Activated T-cell treated with anti-CD3 and anti-CD28 coated beads for 24 hours (primary cell): Measurements from ENCODE around the gene COX15.
"Not testable (repeated sequence)": the region's sequence is repeated elsewhere in the genome, so short reads cannot be mapped to it uniquely, and the experiment has no call there.

Experiments
- DNase-seq: peaks from one replicate; pipeline ENCODE4 v3.0.0-alpha.2; 2020; ENCODE audit warnings: low read depth

Gene COX15

DNA sequence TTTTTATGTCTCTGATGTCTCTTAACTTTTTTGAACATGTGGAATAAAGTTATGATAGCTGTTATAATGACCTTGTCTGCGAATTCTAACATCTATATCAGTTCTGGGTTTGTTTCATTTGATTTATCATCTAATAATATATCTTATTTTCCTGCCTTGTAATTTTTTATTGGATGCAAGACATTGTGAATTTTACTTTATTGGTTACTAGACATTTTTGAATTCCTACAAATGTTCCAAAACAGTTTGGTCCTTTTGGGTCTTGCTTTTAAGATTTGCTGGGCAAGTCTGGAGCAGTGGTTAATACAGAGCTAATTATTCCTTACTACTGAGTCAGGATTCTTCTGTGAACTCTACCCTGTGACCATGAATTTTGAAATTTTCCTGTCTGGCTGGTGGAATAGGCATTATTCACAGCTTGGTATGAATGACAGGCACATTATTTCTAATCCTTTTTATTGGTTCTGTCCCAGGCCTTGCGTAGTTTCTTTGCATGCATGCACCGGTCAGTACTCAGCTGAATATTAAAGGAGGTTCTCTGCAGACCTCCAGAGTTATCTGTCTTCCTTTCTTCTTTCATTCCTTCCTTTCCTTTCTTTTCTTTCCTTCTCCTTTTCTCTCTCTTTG lies 9.1 kb upstream of the COX15 start:
- DNase-seq, result no peak

DNA sequence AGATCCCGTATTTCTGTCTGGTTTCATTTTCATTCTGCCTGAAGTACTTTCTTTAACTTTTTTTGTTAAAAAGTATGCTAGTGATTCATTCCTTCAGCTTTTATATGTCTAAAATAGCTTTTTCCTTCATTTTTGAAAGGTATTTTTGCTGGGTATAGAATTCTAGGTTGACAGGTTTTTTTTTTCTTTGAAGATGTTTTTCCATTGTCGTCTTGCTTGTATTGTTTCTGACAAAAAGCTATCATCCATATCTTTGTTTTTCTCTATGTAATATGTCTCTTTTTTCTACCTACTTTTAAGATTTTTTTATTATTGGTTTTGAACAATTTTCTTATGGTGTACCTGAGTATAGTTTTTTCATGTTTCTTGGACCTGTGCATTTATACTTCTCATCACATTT lies 8.3 kb upstream of the COX15 start:
- DNase-seq, result no peak

DNA sequence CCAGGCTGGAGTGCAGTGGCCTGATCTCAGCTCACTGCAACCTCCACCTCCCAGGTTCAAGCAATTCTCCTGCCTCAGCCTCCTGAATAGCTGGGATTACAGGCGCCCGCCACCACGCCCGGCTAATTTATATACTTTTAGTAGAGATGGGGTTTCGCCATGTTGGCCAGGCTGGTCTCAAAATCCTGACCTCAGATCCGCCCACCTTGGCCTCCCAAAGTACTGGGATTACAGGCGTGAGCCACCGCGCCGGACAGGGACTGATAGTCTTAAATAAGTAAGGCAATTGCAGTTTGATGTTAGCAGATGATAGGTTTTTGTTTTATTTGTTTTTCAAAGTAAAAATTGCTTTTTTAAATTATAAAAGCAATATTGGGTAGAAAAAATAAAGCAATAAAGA lies 2.2 kb upstream of the COX15 start:
- DNase-seq, result not testable (repeated sequence)

DNA sequence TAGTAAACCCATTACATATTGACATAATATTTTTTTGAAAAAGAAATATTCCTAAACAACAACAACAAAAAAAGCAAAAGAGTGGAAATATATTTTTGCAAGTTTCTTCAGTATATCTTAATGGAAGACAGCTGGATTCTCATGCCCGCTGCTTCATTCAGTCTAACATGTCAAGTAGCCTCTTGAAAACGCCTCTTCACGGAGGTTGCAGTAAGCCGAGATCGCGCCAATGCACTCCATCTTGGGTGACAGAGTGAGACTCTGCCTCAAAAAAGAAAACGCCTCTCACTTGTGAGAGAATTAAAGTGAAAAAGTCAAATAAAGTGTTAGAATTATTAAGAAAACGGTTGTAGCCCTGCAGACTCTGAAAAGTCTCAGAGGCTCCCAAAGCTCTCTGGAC lies 1.4 kb upstream of the COX15 start:
- no peak for DNase-seq

DNA sequence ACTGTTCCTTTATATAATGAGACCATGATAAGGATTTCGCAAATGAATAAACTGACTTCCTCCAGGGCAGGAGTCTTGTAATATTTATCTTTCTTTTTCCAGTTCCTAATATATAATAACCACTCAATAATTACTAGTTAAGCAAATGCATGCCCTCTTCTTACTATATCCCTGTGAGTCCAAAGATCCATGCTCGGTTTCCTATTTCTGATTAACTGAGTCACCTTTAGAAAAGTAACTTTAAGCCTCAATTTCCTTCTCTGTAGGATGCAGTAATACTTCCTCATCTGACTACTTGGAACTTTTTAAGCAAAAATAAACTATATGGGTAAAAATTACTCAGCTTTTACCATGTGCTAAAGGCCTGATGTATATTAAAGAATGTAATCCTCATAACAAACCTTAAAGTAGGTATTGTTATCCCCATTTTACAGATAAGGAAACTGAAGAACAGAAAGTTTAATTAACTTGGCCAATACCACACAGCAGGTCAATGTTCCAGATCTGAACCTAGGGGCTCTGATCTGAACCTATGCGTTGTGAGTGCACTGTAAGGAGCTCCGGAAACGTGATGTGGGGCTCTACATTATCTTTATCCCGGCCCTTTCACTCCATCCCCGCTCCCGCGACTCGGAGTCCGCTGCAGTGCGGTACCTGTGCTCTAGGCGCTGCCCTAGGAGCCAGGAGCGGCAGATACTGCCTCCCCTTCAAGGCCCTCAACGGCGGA lies 458 bp downstream of the COX15 start:
- no peak for DNase-seq

DNA sequence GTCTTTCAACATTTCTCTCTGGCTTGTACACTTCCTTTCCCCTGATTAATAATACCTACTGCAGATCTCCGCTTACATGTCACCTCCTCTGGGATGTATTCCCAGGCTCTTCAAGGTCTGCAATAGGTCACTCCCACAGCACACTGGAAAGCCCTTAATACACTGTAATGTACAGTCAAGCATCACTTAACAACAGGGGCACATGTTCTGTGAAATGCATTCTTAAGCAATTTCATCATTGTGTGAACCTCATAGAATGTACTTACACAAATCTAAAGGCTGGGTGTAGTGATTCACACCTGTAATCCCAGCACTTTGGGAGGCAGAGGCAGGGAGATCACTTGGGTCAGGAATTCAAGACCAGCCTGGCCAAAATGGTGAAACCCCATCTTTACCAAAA lies 1.9 kb downstream of the COX15 start:
- DNase-seq, result no peak

DNA sequence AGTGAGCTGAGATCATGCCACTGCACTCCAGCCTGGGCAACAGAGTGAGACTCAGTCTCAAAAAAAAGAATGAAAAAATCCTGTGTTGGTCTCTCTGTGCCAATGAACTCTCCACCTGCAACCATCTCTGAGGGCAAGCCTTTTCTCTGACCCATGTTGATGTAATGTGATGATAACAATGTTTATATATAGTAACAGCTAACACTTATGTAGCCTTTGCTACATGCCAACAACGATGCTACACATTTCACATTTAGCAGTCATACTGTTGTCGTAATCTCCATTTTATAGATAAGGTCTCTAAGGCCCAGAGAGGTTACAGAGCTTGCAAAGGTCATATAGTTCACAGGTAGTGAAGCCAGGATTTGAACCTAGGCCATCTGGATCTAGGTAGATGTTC lies 11.5 kb downstream of the COX15 start:
- DNase-seq, result no peak

DNA sequence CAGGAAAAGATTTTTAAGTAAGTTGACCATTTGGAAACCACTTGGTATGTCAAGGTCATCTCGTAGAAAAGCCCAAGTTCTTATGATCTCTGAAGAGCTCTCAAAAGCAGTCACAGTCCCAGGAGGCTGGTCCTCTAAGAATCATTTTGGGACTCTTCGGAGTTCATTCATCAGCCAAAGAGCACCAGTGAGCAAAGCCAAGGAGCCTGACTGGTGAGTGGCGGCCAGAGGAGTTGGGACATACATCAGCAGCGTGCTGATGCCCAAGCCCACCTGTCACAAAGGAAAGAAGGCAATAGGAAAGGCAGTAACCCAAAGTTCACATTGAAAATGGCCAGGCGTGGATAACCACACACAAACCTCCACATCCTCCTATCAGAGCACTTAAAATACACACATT lies 17.5 kb downstream of the COX15 start:
- DNase-seq, result no peak

DNA sequence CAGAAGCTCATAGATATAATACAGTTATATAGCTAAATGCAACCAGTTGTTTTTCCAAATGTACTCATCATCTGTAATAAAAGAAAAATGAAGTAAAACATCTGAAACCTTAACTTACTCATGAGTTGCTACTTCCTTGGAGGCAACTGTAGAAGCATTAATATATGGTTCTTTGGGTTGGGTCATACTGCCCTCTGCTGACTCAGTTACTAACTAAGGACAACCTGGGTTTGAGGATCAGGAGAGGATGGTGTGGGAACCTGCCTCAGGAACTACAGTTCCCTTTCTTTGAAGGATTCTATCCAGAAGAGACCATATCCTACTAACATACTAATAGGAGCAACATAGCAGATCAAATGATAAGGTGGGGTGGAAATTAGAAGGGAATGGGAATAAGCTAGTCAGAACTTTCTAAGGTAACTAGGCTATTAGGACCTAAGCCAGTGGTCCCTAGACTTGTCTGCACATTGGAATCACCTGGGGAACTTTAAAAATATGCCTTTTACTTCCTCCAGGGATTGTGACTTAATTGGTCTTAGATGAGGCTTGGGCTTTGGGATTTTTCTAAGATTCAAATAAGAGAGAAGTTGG lies 20.7 kb downstream of the COX15 start:
- DNase-seq, result no peak

DNA sequence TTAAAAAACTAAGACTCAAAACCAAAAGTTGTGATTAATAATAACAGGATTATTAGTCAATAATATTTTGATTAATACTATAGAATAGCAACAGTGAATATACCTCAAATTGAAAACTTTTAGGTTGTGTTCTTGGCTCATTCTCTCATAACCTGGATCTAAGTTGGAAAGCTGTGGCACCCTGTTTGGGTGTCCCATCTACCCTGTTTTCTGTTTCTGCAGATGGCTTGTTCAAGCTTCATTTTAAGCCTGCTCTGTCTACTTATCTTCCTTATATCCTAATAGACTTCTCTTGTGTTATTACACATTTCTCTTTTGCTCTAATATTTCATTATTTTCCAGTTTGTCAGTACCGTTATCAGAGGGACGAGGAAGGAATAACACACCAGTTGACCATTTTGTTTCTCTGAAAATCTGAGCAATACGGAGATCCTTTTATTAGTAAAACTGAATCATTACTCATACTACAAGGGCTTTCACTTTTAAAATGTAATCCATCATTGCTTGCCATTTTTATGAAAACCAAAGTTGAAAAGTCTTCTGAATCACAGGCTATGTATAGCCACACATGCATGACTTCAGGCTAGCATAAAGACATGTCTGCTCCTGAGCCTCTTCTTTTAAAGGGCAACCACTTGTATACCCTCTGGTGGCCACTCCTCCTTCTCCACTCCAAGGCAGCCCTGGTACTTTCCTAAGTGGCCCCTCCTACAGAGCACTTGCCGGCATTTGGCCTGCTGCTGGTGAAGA lies 22.3 kb downstream of the COX15 start:
- DNase-seq, result no peak

DNA sequence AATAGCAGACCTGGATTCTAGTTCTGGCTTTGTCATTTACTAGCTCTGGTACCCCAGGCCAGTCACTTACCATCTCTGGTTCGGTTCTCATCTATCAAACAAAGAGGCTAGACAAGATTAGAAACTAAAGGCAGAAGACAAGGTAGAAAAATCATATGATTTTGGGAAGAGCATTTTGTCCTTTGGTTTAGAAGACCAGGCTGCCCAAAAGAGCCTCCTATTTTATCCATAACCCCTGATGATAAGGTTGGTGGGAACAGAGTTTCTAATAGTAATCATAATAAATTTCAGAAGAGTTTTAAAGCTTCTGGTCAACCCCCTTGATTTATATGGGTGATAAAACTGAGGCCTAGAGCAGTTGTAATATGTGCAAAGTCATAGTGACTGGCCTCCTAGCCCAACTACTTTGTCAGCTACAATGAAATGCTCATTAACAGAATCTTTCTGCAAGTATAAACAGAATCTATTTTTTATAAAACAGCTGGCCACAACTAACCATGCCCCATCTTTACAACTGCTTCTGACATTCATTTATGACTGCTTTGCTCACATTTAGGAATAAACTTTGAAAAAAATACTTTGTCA lies 23.4 kb downstream of the COX15 start:
- DNase-seq, result no peak

DNA sequence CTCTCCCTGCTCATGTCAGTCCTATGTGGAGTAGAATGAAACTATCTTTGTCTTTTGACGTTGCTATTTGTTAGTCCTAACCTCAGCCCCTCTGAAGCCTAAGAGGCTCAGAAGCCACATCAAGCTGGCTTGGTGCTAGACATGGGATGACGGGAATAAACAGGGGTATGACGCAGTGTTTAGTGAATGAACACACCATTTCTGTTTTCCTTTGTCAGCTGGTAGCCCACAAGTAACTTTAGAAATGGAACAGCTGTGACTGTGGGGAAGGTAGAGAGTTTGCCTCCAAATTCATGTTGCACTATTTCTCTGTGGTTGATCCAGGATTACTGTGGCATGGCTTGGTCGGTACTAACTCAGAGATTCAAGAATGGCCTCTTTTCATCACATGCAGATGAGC lies 31.3 kb downstream of the COX15 start:
- no peak for DNase-seq

DNA sequence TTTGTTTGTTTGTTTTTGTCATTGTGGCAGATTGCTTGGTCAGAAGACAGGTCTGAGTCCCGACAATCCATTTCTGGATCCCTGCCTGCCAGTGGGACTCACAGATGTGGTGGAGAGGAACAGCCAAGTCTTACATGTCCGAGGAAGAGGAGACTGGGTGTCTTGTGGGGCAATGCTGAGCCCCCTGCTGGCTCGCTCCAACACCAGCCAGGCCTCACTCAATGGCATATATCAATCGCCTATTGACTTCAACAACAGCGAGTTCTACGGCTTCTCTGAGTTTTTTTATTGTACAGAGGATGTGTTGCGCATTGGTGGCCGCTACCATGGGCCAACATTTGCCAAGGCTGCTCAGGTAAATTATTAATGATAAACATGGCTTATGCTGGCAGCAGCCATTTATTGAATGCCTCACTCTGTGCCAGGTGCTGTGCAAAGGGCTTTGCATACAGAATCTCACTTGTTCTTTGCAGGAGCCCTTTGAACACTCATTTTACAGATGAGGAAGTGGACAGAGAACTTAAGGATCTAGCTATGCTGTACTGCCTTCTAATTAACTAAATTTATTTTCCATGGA lies 33.3 kb downstream of the COX15 start:
- DNase-seq, result no peak

DNA sequence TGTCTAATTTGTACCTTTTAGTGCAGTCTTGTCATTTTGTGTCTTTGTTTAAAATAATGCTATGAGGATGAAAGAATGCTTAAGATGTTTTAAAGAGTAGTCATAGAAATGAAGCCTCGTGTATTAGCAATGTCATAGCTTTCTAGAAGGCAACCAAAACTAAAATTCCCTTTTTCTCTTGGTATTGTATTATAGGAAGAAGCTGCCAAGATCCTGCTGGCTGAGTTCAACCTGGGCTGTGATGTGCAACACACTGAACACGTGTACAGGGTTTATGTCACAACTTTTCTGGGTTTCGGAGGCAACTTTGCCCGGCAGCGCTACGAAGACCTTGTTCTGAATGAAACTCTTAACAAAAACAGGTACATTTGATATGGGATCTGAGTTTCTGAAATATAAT lies 36.2 kb downstream of the COX15 start:
- no peak for DNase-seq

DNA sequence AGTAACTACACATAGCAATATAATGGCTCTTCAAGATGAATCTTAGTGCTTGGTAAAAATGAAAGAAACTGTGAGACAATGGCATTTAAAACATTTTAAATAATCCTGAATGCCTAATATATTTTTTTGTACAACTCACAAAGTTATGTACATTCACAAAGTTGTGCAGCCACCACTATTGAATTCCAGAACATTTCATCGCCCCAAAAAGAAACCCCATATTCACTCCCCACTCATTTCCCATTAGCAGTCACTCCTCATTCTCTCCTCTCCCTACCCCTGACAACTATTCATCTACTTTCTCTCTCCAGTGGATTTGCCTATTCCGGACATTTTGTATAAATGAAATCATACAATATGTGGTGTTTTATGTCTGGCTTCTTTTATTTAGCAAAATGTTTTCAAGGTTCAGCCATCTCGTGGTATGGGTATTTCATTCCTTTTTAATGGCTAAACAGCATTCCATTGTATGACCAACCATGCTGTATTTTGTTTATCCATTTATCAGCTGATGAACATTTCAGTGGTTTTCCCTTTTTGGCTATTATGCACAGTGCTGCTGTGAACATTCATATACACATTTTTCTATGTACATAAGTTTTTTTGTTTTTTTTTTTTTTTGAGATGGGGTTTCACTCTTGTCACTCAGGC lies 37.9 kb downstream of the COX15 start:
- no peak for DNase-seq

DNA sequence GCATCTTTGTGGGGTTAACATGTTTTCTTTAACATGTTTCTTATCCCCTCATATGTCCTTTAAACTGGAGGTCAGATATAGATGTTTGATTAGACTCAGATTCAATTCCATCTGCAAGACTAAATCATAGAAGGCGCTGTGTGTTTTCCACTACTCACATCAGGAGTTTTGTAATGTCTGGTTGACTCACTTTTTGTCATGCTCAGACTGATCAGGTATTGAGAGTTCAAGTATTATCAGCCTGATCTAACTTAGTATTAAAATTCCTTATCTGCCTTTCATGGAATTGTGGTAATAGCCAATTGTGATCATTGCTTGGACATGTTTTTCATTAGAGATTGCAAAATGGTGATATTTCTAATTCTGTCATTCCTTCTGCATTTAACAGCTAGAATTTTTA lies 42.5 kb downstream of the COX15 start:
- DNase-seq, result no peak

DNA sequence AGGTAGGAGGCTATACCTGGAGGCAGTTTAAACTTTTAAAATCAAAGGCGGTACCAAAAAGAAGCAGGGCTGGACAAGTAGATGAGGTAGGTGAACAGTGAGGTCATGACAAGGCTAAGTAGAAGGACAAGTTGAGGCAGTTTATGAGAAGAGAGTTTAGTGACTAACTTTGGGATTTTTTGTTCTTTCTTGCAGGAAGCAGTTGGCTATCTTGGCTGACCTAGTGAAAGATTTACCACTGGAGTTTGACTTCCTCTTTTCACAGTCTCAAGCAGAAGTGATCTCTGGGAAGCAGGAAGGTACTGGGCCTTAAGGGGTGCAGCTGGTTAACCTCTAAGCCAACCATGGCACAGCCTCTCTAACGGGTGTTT lies 46.3 kb downstream of the COX15 start:
- no peak for DNase-seq

DNA sequence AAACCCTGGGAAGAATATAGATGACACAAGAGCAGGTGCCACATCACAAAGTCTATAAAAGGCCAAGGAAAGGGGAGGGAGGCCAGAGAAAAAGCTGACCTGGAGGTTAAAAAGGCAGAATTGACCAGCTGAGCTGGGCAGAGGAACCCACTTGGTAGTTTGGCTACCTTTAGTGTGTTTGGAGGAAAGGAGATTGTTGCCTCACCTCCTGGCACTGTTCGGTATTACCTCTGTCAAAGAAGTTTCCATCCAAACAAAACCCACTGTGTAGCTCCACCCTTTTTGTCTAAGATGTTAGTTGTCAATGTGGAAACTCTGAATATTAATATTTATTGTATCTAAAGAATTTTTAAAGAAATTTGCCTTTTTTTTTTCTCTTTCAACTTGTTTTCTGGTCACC lies 49.2 kb downstream of the COX15 start:
- no peak for DNase-seq
